Fibroblast of the aortic adventitia (primary cell): ENCODE results near the gene SLC16A13. TPM values are rescaled to one million over a fixed set of nuclear protein-coding genes. Genes with fewer than 3 reads are reported as not detected.

Experiments used
- DNase-seq: peaks from one replicate; pipeline ENCODE4 v3.0.0-alpha.2; 2010; ENCODE audit warnings: low read depth
- H3K4me3 ChIP-seq: 2 replicates; pipeline ENCODE4 v1.5.1; 2011; ENCODE audit warnings: low read depth, mild to moderate bottlenecking, control low read depth, low read length, moderate library complexity
- total RNA-seq: library from RNA; depleted of rRNA; stranded (reverse); fragments of >200 nt; gene quantifications from 2 replicates; pipeline ENCODE4 v1.2.3, GENCODE V29; 2012; ENCODE audit warnings: low replicate concordance
- TF ChIP-seq, protein P1 (sequence below): IDR thresholded peaks from 2 replicates; pipeline ENCODE4 v1.5.1; 2011; ENCODE audit warnings: mild to moderate bottlenecking, low read length, control low read depth, inconsistent platforms; ENCODE audit not compliant: insufficient read depth

The SLC16A13 gene
- total RNA-seq, 1 donor: 0.72 TPM

DNA sequence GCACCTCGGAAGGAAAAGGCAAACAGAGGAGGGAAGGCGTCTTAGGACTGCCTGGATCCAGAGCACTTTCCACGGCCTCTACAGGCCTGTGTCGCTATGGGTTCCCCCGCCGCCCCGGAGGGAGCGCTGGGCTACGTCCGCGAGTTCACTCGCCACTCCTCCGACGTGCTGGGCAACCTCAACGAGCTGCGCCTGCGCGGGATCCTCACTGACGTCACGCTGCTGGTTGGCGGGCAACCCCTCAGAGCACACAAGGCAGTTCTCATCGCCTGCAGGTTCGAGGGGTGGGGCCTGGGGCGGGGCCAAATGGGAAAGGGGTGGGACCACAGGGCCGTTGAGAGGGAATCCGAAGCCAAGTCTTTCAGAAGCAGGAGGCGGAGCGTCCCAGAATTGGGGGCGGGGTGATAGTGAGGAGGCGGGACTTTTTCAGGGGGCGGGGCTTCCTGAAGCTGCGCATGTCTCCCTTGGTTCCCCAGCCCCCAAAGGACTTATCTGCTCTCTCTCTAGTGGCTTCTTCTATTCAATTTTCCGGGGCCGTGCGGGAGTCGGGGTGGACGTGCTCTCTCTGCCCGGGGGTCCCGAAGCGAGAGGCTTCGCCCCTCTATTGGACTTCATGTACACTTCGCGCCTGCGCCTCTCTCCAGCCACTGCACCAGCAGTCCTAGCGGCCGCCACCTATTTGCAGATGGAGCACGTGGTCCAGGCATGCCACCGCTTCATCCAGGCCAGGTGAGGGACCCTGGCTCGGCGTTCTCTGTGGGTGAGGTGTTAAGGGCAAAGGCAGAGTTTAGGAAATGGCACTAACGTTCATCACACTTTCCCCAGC, 12.0 kb upstream of the SLC16A13 start:
- peak; percentile 77 for DNase-seq
- TF ChIP-seq, protein P1, sequence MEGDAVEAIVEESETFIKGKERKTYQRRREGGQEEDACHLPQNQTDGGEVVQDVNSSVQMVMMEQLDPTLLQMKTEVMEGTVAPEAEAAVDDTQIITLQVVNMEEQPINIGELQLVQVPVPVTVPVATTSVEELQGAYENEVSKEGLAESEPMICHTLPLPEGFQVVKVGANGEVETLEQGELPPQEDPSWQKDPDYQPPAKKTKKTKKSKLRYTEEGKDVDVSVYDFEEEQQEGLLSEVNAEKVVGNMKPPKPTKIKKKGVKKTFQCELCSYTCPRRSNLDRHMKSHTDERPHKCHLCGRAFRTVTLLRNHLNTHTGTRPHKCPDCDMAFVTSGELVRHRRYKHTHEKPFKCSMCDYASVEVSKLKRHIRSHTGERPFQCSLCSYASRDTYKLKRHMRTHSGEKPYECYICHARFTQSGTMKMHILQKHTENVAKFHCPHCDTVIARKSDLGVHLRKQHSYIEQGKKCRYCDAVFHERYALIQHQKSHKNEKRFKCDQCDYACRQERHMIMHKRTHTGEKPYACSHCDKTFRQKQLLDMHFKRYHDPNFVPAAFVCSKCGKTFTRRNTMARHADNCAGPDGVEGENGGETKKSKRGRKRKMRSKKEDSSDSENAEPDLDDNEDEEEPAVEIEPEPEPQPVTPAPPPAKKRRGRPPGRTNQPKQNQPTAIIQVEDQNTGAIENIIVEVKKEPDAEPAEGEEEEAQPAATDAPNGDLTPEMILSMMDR: no peak
- H3K4me3 ChIP-seq: peak overlapping the region; percentile 13

DNA sequence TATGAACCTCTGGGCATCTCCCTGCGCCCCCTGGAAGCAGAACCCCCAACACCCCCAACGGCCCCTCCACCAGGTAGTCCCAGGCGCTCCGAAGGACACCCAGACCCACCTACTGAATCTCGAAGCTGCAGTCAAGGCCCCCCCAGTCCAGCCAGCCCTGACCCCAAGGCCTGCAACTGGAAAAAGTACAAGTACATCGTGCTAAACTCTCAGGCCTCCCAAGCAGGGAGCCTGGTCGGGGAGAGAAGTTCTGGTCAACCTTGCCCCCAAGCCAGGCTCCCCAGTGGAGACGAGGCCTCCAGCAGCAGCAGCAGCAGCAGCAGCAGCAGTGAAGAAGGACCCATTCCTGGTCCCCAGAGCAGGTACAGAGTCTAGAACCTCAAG, 11.4 kb upstream of the SLC16A13 start:
- no peak overlapping the region for H3K4me3 ChIP-seq
- DNase-seq: no peak
- TF ChIP-seq, protein P1: no peak

DNA sequence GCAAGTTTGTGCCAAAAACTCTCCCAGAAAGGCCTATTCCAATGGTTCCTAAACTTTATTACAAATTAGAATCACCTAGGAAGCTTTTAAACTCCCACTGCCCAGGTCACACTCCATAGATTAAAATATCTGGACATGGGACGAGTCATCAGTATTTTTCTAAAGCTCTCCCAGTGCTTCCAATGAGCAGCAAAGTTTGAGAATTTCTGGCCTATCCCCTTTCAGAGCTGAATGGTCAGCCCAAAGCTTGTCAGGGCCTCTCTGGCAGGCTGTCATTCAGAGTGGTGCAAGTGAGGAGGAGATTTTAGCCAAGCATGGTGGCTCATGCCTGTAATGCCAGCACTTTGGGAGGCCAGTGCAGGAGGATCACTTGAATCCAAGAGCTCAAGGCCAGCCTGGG, 10.6 kb upstream of the SLC16A13 start:
- no peak overlapping the region for H3K4me3 ChIP-seq
- TF ChIP-seq, protein P1: no peak
- no peak for DNase-seq

DNA sequence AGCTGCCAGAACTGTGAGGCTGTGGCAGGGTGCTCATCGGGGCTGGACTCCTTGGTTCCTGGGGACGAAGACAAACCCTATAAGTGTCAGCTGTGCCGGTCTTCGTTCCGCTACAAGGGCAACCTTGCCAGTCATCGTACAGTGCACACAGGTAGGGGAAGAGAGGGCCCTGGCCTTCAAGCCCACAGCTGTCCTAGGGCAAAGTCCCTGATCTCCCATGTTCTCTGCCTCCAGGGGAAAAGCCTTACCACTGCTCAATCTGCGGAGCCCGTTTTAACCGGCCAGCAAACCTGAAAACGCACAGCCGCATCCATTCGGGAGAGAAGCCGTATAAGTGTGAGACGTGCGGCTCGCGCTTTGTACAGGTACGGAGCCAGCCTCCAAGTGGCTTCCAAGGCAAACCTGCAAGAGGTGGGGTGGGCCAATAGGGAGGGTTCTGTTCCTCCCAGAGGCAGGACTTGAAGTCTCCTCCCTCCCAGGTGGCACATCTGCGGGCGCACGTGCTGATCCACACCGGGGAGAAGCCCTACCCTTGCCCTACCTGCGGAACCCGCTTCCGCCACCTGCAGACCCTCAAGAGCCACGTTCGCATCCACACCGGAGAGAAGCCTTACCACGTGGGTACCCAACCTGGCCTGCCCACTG, 9.2 kb upstream of the SLC16A13 start:
- no peak overlapping the region for H3K4me3 ChIP-seq
- TF ChIP-seq, protein P1: no peak
- DNase-seq: no peak

DNA sequence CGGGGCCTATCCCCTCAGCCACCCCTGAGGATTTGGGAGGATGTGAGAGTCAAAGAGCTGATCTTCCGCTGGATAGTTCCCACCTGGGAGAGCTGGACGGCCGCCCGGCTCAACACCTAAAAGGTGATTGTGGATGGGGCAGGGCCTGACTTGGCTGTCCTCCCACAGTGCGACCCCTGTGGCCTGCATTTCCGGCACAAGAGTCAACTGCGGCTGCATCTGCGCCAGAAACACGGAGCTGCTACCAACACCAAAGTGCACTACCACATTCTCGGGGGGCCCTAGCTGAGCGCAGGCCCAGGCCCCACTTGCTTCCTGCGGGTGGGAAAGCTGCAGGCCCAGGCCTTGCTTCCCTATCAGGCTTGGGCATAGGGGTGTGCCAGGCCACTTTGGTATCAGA, 8.5 kb upstream of the SLC16A13 start:
- TF ChIP-seq, protein P1: no peak
- DNase-seq: no peak
- H3K4me3 ChIP-seq: no peak overlapping the region

DNA sequence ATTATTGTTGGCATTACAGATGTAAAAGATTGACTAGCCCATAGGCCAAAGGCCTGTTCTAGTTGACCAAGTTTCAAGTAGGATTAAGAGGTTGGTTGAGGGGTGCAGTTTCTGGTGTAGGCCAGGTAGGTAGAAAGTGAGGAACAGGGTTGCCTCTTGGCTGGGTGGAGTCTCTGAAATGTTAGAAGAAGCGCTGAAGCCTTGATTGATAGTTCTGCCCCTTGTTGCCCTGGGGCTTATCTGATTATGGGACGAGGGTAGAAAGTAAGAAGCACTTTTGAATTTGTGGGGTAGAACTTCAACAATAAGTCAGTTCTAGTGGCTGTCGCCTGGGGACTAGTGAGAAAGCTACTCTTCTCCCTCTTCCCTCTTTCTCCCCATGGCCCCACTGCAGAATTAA, 6.7 kb upstream of the SLC16A13 start:
- DNase-seq: no peak
- TF ChIP-seq, protein P1: no peak
- no peak overlapping the region for H3K4me3 ChIP-seq

DNA sequence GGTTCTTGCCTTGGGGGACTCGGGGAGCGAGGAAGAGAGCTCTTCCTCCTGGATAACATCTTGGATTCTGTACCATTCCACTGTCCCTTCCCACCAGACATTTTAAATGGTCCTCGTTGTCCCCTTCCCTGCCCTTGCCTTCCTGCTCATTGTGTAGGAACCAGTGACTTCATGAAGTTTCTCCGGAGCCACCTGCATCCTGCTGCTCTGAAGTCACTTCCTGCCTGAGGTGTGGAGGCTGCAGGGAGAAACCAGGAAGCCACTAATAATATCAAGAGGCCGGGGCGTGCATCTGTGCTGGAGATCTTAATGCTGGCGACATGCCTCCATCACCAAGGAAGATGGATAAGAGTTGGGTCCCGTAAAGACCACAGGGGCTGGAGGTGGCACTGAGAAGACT, 6.2 kb upstream of the SLC16A13 start:
- no peak overlapping the region for H3K4me3 ChIP-seq
- TF ChIP-seq, protein P1: no peak
- no peak for DNase-seq
